H9 (cell line): ENCODE results near the gene PSMD6. TPM values are rescaled to one million over a fixed set of nuclear protein-coding genes. Genes with fewer than 3 reads are reported as not detected.
A peak's percentile ranks its signal among the peaks of the same experiment; 100 is the strongest.

Experiments
- DNase-seq: peaks from one replicate; pipeline ENCODE4 v3.0.0-alpha.2; 2017
- H2AFZ ChIP-seq: one replicate; pipeline ENCODE4 v1.6.1; 2013; ENCODE audit warnings: mild to moderate bottlenecking, low read length, control low read depth, moderate library complexity
- H2AK5ac ChIP-seq: 2 replicates; pipeline ENCODE4 v1.6.1; 2013; ENCODE audit warnings: low read length, control low read depth, mixed read lengths; ENCODE audit not compliant: insufficient read length
- H2BK120ac ChIP-seq: one replicate; pipeline ENCODE4 v1.6.1; 2013; ENCODE audit warnings: low read depth, mild to moderate bottlenecking, low read length, control low read depth, inconsistent platforms; ENCODE audit not compliant: poor library complexity, severe bottlenecking
- H2BK12ac ChIP-seq: 2 replicates; pipeline ENCODE4 v1.6.1; 2013; ENCODE audit warnings: low read length, control low read depth, mixed read lengths, low read depth; ENCODE audit not compliant: insufficient read length
- H2BK15ac ChIP-seq: 2 replicates; pipeline ENCODE4 v1.6.1; 2013; ENCODE audit warnings: low read depth, low read length, control low read depth
- H2BK20ac ChIP-seq: one replicate; pipeline ENCODE4 v1.6.1; 2013; ENCODE audit warnings: low read depth, mild to moderate bottlenecking, low read length, control low read depth, inconsistent platforms; ENCODE audit not compliant: poor library complexity, severe bottlenecking
- H2BK5ac ChIP-seq: 2 replicates; pipeline ENCODE4 v1.6.1; 2013; ENCODE audit warnings: low read length, control low read depth, mixed read lengths; ENCODE audit not compliant: insufficient read length
- H3K14ac ChIP-seq: 2 replicates; pipeline ENCODE4 v1.6.1; 2013; ENCODE audit warnings: low read length, control low read depth; ENCODE audit not compliant: insufficient read depth
- H3K18ac ChIP-seq: 2 replicates; pipeline ENCODE4 v1.6.1; 2013; ENCODE audit warnings: low read depth, mild to moderate bottlenecking, mixed read lengths, low read length, control low read depth; ENCODE audit not compliant: insufficient read length
- H3K23ac ChIP-seq: 2 replicates; pipeline ENCODE4 v1.6.1; 2013; ENCODE audit warnings: low read length, control low read depth, mixed read lengths, low read depth; ENCODE audit not compliant: insufficient read length
- H3K23me2 ChIP-seq: 2 replicates; pipeline ENCODE4 v1.6.1; 2013; ENCODE audit warnings: low read depth, mild to moderate bottlenecking, mixed read lengths, low read length, control low read depth; ENCODE audit not compliant: insufficient read length, poor library complexity, severe bottlenecking
- H3K27ac ChIP-seq: 2 replicates; pipeline ENCODE4 v1.5.1; 2013; ENCODE audit warnings: low read length, control low read depth, mixed read lengths, low read depth; ENCODE audit not compliant: insufficient read length
- H3K27me3 ChIP-seq: 2 replicates; pipeline ENCODE4 v1.6.1; 2013; ENCODE audit warnings: low read length, control low read depth, inconsistent platforms; ENCODE audit not compliant: insufficient read depth
- H3K4ac ChIP-seq: 2 replicates; pipeline ENCODE4 v1.6.1; 2013; ENCODE audit warnings: low read depth, mild to moderate bottlenecking, control low read depth, inconsistent platforms, low read length, moderate library complexity
- H3K4me1 ChIP-seq: 2 replicates; pipeline ENCODE4 v1.6.1; 2013; ENCODE audit warnings: low read length, control low read depth, inconsistent platforms; ENCODE audit not compliant: insufficient read depth
- H3K4me2 ChIP-seq: 2 replicates; pipeline ENCODE4 v1.6.1; 2013; ENCODE audit warnings: low read length, control low read depth, mixed read lengths; ENCODE audit not compliant: insufficient read length, insufficient read depth
- H3K56ac ChIP-seq: 2 replicates; pipeline ENCODE4 v1.6.1; 2013; ENCODE audit warnings: low read depth, mild to moderate bottlenecking, mixed read lengths, low read length, control low read depth; ENCODE audit not compliant: insufficient read length
- H3K79me1 ChIP-seq: 2 replicates; pipeline ENCODE4 v1.6.1; 2013; ENCODE audit warnings: low read depth, mild to moderate bottlenecking, moderate library complexity, low read length, control low read depth, inconsistent platforms; ENCODE audit not compliant: insufficient read depth, poor library complexity, severe bottlenecking
- H3K79me2 ChIP-seq: 2 replicates; pipeline ENCODE4 v1.6.1; 2013; ENCODE audit warnings: low read length, control low read depth, inconsistent platforms; ENCODE audit not compliant: insufficient read depth
- H3K9ac ChIP-seq: 2 replicates; pipeline ENCODE4 v1.6.1; 2013; ENCODE audit warnings: low read length, control low read depth, mixed read lengths; ENCODE audit not compliant: insufficient read length; ENCODE audit errors: extremely low read depth
- H3K9me3 ChIP-seq: one replicate; pipeline ENCODE4 v1.6.1; 2013; ENCODE audit warnings: low read depth, low read length, inconsistent platforms; ENCODE audit not compliant: control insufficient read depth
- H3T11ph ChIP-seq: one replicate; pipeline ENCODE4 v1.6.1; 2013; ENCODE audit warnings: mild to moderate bottlenecking, low read length, control low read depth, inconsistent platforms
- H4K20me1 ChIP-seq: one replicate; pipeline ENCODE4 v1.6.1; 2013; ENCODE audit not compliant: control insufficient read depth, insufficient read length, insufficient read depth
- H4K5ac ChIP-seq: 2 replicates; pipeline ENCODE4 v1.6.1; 2013; ENCODE audit warnings: low read depth, mild to moderate bottlenecking, mixed read lengths, low read length, control low read depth; ENCODE audit not compliant: insufficient read length
- H4K8ac ChIP-seq: replicated peaks from 2 replicates; pipeline ENCODE4 v1.6.1; 2013; ENCODE audit warnings: low read length, control low read depth, mixed read lengths, low read depth; ENCODE audit not compliant: insufficient read length
- H4K91ac ChIP-seq: 2 replicates; pipeline ENCODE4 v1.6.1; 2013; ENCODE audit warnings: low read depth, mild to moderate bottlenecking, moderate library complexity, mixed read lengths, low read length, control low read depth; ENCODE audit not compliant: insufficient read length
- H3K27ac Mint-ChIP-seq, 3 experiments: 2 replicates in 2 of 3; 3 replicates in 1 of 3; pipeline ENCODE4 v1.8.0; 2020 to 2021; ENCODE audit warnings: mixed read lengths in 3 of 3, mild to moderate bottlenecking in 1 of 3, moderate library complexity in 1 of 3
- H3K27me3 Mint-ChIP-seq: 2 replicates; pipeline ENCODE4 v1.8.0; 2021; ENCODE audit warnings: low read depth, mild to moderate bottlenecking, moderate library complexity, mixed read lengths
- H3K36me3 Mint-ChIP-seq, 3 experiments: 2 replicates in 2 of 3; 3 replicates in 1 of 3; pipeline ENCODE4 v1.8.0; 2020 to 2021; ENCODE audit warnings: low read depth in 3 of 3, mixed read lengths in 3 of 3; ENCODE audit not compliant: insufficient read depth in 1 of 3
- H3K4me1 Mint-ChIP-seq, 2 experiments: 2 replicates each; pipeline ENCODE4 v1.8.0; 2020; ENCODE audit warnings: mixed read lengths in 2 of 2
- H3K4me3 Mint-ChIP-seq, 2 experiments: 2 replicates in 1 of 2; 3 replicates in 1 of 2; pipeline ENCODE4 v1.8.0; 2020 to 2021; ENCODE audit warnings: mild to moderate bottlenecking in 2 of 2, mixed read lengths in 2 of 2, moderate library complexity in 1 of 2
- H3K9me3 Mint-ChIP-seq, 2 experiments: 2 replicates in 1 of 2; 3 replicates in 1 of 2; pipeline ENCODE4 v1.8.0; 2020; ENCODE audit warnings: mild to moderate bottlenecking in 2 of 2, mixed read lengths in 2 of 2, moderate library complexity in 1 of 2
- CTCF ChIP-seq: fragments of 200-600 bp; sonication (generic); conservative IDR thresholded peaks from 3 replicates; pipeline ENCODE4 v1.8.0; 2021; ENCODE audit warnings: antibody characterized with exemption, mild to moderate bottlenecking
- WGBS: extraction: QIAGEN DNeasy Blood & Tissue Kit; methylation state at CpG from one replicate; pipeline ENCODE4 v1.1.7; 2013; ENCODE audit warnings: missing lambda C conversion rate, low lambda C conversion rate, mixed read lengths; ENCODE audit not compliant: insufficient read length; ENCODE audit errors: extremely low coverage; 5-methylcytosine and 5-hydroxymethylcytosine counted together
- total RNA-seq: library from RNA; stranded (reverse); gene quantifications from 2 replicates; pipeline ENCODE4 v1.2.1, GENCODE V29; 2021

PSMD6 gene
- total RNA-seq, 1 experiment from 2014 or later, result 112 TPM

GRCh38 chr3:63961891-63962290 lies 61.4 kb downstream of the PSMD6 start:
- H3K23ac ChIP-seq, result no peak overlapping the region
- H3K79me2 ChIP-seq, result no peaks in the 10 kb centered on the region
- no peak overlapping the region for H3K14ac ChIP-seq
- no peak overlapping the region for H2BK120ac ChIP-seq
- H2AFZ ChIP-seq, result no peak overlapping the region
- no peak overlapping the region for H3K9ac ChIP-seq
- no peaks in the 10 kb centered on the region for H3K36me3 Mint-ChIP-seq
- H4K91ac ChIP-seq, result no peak overlapping the region
- no peaks in the 10 kb centered on the region for H3K23me2 ChIP-seq
- no peaks in the 10 kb centered on the region for H3K79me1 ChIP-seq
- no peak overlapping the region for H4K5ac ChIP-seq
- no peak overlapping the region for H3K27ac ChIP-seq
- H2BK5ac ChIP-seq, result no peak overlapping the region
- no peaks in the 10 kb centered on the region for H3K27me3 Mint-ChIP-seq
- H3K18ac ChIP-seq, result no peak overlapping the region
- H3K27ac Mint-ChIP-seq, result no peak overlapping the region
- no peak for DNase-seq
- H3T11ph ChIP-seq, result no peak overlapping the region
- no peak overlapping the region for H4K8ac ChIP-seq
- H3K4me1 ChIP-seq, result peaks cover 4% of the 10 kb centered on the region; the same call in 1 of the 2 replicates
- no peak overlapping the region for H2AK5ac ChIP-seq
- H3K27me3 ChIP-seq, result no peaks in the 10 kb centered on the region
- H3K4me3 Mint-ChIP-seq, result no peak overlapping the region
- no peak overlapping the region for H3K56ac ChIP-seq
- H3K4me1 Mint-ChIP-seq, result peaks cover 37 to 48% of the 10 kb centered on the region in 2 experiments
- WGBS, result no CpG with 5 or more reads among the region's 2 CpGs
- no peaks in the 10 kb centered on the region for H3K9me3 ChIP-seq
- H3K4ac ChIP-seq, result no peak overlapping the region
- no peak overlapping the region for H3K4me2 ChIP-seq
- no peak overlapping the region for H2BK20ac ChIP-seq
- H3K9me3 Mint-ChIP-seq, result no peaks in the 10 kb centered on the region
- no peak overlapping the region for H2BK15ac ChIP-seq
- H2BK12ac ChIP-seq, result no peak overlapping the region
- TF ChIP-seq CTCF, result peak; percentile 73
- no peaks in the 10 kb centered on the region for H4K20me1 ChIP-seq

Other genes with a start within 250 kb of the PSMD6 start
- not detected in 2 replicates for gene C3orf49, start 204.2 kb downstream of the PSMD6 start, total RNA-seq
- gene THOC7, start 159.7 kb downstream of the PSMD6 start, total RNA-seq, result 63.3 and 71.4 TPM in 2 replicates
- 20.1 and 21.5 TPM in 2 replicates for gene ATXN7, start 159.6 kb downstream of the PSMD6 start, total RNA-seq
- gene SCAANT1, start 111.1 kb downstream of the PSMD6 start, total RNA-seq, result not detected in 2 replicates
- gene PRICKLE2, start 202.0 kb upstream of the PSMD6 start, total RNA-seq, result 3.2 and 3.4 TPM in 2 replicates